ENCODE data around the gene MYLK2.

- TF ChIP-seq CTCF (IDR thresholded peaks at IDR 0.05) (no peak), ZFX (IDR thresholded peaks at IDR 0.05; ENCODE audit: borderline replicate concordance) (no peak)
These were observed 14.9 kb downstream of the MYLK2 start for GRCh38 chr20:31833931-31834521.

Data from 22Rv1 (cell line).